GM21737 (cell line): Measurements from ENCODE around the gene ASCL1.

Experiments
- ATAC-seq: cut with Tn5 transposase; IDR thresholded peaks from one replicate; pipeline ENCODE4 v1.9.1; 2021; ENCODE audit warnings: mild to moderate bottlenecking, moderate library complexity; ENCODE audit not compliant: unreplicated experiment

The ASCL1 gene

DNA sequence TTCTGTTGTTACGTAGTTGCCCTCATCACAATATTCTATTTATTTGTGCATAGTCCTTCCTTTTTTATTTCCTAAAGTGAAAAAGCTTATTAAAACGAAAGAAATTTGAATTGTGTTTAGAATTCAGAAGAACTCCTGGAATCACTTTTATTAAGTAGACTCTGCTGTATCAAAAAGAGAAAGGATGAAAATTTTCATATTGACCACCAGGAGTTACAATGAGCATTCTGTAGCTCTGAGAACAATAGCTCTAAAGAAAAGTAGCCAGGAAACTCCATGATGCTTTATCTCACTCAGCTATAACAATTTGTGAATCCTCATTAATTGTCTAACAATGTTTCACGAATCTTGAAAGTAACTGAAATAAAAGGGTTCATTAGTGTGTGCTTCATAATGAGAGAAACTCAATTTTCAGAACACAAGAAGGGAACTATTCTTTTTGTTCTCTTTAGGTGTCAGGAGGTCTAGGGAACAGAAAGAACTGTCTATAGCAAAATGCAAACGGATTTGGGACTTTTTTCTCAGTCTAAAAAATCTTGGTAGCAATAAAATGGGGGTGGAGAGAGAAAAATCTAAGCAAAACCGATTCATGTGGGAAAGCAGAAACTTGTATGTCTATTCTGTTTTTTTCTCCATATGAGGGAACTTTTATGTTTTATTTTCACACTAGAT, 19.3 kb downstream of the ASCL1 start:
- ATAC-seq = no peak

GRCh38 chr12:102977945-102978706, 20.7 kb downstream of the ASCL1 start:
- no peak for ATAC-seq

- no peak for ATAC-seq
Measured at GRCh38 chr12:102980350-102980749, 22.9 kb downstream of the ASCL1 start.

DNA sequence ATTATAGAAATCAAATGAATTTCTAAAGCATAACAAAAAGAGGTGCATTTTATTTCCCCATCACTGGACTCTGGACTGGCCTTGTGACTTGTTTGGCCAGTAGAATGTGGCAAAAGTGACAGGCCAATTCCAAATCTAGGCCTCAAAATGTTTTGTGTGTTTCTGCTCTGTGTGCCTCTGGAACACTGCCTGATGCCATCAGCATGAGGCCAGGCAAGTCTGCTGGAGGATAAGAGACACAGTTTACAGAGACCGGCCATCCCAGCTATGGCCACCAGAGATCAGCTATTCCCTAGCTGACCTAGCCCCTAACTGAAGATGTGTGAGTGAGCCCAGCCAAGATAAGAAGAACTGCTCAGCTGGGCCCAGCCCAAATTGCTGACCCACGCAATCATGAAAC, 32.9 kb downstream of the ASCL1 start:
- ATAC-seq = no peak

GRCh38 chr12:102992297-102992696, 34.8 kb downstream of the ASCL1 start:
- no peak for ATAC-seq

DNA sequence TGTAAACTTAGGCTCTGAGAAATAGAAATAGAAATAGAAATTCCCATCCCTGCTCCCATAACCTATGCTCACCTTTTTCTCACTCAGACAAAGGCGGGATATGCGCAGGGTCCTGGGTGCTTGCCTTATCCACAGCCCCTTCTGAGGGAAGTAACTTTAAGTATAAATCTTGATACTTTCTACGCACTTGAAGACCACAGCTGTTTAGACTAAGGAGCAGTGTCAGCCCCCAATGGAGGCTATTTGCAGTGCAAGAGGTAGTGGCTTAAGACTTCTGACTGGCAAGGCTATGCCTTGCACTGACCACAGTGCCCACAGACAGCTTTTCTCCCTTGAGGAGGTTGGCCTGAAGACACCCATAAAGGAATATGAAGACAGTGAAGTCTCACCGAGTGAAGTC, 35.2 kb downstream of the ASCL1 start:
- ATAC-seq = no peak

DNA sequence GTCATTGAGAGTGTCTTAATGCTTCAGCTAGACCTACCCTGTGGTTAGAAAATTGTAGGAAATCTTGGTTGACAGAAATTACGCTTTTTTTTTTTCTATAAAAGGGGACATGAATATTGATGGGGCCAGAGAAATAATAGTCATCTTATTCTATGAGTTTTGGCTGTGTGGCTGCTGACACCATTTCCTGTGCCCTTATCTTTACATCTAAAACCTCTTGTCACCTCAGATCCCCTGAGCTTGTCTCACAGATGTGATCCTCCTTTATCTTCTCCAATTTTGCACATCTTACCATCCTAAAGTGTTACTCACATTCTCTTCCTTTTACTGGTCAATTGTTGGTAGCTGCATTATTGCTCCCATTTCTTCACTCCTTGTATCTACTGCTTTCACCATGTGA, 36.1 kb downstream of the ASCL1 start:
- ATAC-seq = no peak

GRCh38 chr12:102995372-102995771, 37.9 kb downstream of the ASCL1 start:
- no peak for ATAC-seq
